ENCODE results near the gene SPAG8. TPM values are rescaled to one million over a fixed set of nuclear protein-coding genes. Genes with fewer than 3 reads are reported as not detected.
A peak's percentile ranks its signal among the peaks of the same experiment; 100 is the strongest.

Gene SPAG8
- total and polyA plus RNA-seq, 8 donors = 0.19 to 4.1 (median 1.7) TPM; not detected in 3

- Histone ChIP-seq H3K27ac (no peak overlapping the region), H3K36me3 (peaks cover 0 to 9% (median under 1%) of the 10 kb centered on the region in 4 donors), H3K4me3 (no peak overlapping the region), H3K27me3 (peaks cover 0 to 10% (median 0%) of the 10 kb centered on the region in 3 donors), H3K9me3 (no peaks in the 10 kb centered on the region), H3K4me1 (peaks cover 25 to 38% (median 28%) of the 10 kb centered on the region in 4 donors)
- TF ChIP-seq CTCF (IDR thresholded peaks at IDR 0.05) = no peak
- no peak for TF ChIP-seq POLR2AphosphoS5 (IDR thresholded peaks at IDR 0.05)
- TF ChIP-seq POLR2A (IDR thresholded peaks at IDR 0.05) = no peak
- TF ChIP-seq EP300 (IDR thresholded peaks at IDR 0.05) = no peak
- DNase-seq = peak in 1 of 2 donors; percentile 52
- WGBS, 5 donors = 75 to 93% (median 91%) methylated on average over 15 of the region's 15 CpGs
- intact Hi-C loops (cut with DNase I; ENCODE audit: low total_unique reads) = no loop called here
Measured at GRCh38 chr9:35840881-35841644, 29.0 kb upstream of the SPAG8 start.

GRCh38 chr9:35839926-35840325 lies 27.9 kb upstream of the SPAG8 start:
- no peak overlapping the region for H3K27ac ChIP-seq
- H3K27me3 ChIP-seq = peaks cover 0 to 10% (median 0%) of the 10 kb centered on the region in 3 donors
- intact Hi-C loops (cut with DNase I; ENCODE audit: low total_unique reads) = no loop called here
- H3K9me3 ChIP-seq = no peaks in the 10 kb centered on the region
- H3K4me1 ChIP-seq = peaks cover 17 to 38% (median 27%) of the 10 kb centered on the region in 4 donors
- no peak for TF ChIP-seq POLR2A (IDR thresholded peaks at IDR 0.05)
- TF ChIP-seq EP300 (IDR thresholded peaks at IDR 0.05) = no peak
- no peak for TF ChIP-seq POLR2AphosphoS5 (IDR thresholded peaks at IDR 0.05)
- TF ChIP-seq CTCF (IDR thresholded peaks at IDR 0.05) = no peak
- no peak overlapping the region for H3K4me3 ChIP-seq
- H3K36me3 ChIP-seq = peaks cover 0 to 11% (median 2%) of the 10 kb centered on the region in 4 donors
- WGBS, 5 donors = 85 to 94% (median 89%) methylated on average over 5 of the region's 5 CpGs
- no peak for DNase-seq

- 86 to 99% (median 97%) methylated on average over 5 of the region's 5 CpGs for WGBS, 5 donors
Measured at GRCh38 chr9:35836595-35836994, 24.5 kb upstream of the SPAG8 start.

GRCh38 chr9:35835766-35836165 lies 23.7 kb upstream of the SPAG8 start:
- Histone ChIP-seq H3K4me1 (peaks cover 30 to 56% (median 52%) of the 10 kb centered on the region in 4 donors), H3K27ac (peak overlapping the region in 3 of 5 donors; percentile 83 to 93 (median 86)), H3K27me3 (peaks cover 0 to 10% (median 0%) of the 10 kb centered on the region in 3 donors), H3K4me3 (no peak overlapping the region), H3K36me3 (peaks cover 0 to 6% (median 2%) of the 10 kb centered on the region in 4 donors), H3K9me3 (no peaks in the 10 kb centered on the region)
- no peak for DNase-seq
- TF ChIP-seq POLR2A (IDR thresholded peaks at IDR 0.05) = no peak
- TF ChIP-seq POLR2AphosphoS5 (IDR thresholded peaks at IDR 0.05) = no peak
- no peak for TF ChIP-seq EP300 (IDR thresholded peaks at IDR 0.05)
- no peak for TF ChIP-seq CTCF (IDR thresholded peaks at IDR 0.05)
- 75 to 80% (median 79%) methylated on average over 2 of the region's 2 CpGs for WGBS, 5 donors
- intact Hi-C loops (cut with DNase I; ENCODE audit: low total_unique reads) = no loop called here

More at GRCh38 chr9:35836595-35836994, 24.5 kb upstream of the SPAG8 start:
- intact Hi-C loops (cut with DNase I; ENCODE audit: low total_unique reads) = no loop called here
- H3K4me1 ChIP-seq = peaks cover 30 to 48% (median 44%) of the 10 kb centered on the region in 4 donors
- peaks cover 0 to 9% (median 3%) of the 10 kb centered on the region in 4 donors for H3K36me3 ChIP-seq
- peaks cover 0 to 10% (median 0%) of the 10 kb centered on the region in 3 donors for H3K27me3 ChIP-seq
- TF ChIP-seq POLR2AphosphoS5 (IDR thresholded peaks at IDR 0.05) (no peak), EP300 (IDR thresholded peaks at IDR 0.05) (no peak), POLR2A (IDR thresholded peaks at IDR 0.05) (no peak), CTCF (IDR thresholded peaks at IDR 0.05) (no peak)
- H3K4me3 ChIP-seq = no peak overlapping the region
- DNase-seq = no peak
- no peaks in the 10 kb centered on the region for H3K9me3 ChIP-seq
- H3K27ac ChIP-seq = no peak overlapping the region
